ENCODE data around the gene GRM2.

- no peak for TF ChIP-seq CTCF (conservative IDR thresholded peaks at IDR 0.05)
- no peak for TF ChIP-seq EZH2 (IDR thresholded peaks at IDR 0.05; ENCODE audit: low read depth)
Measured at GRCh38 chr3:51686512-51687215, 20.2 kb upstream of the GRM2 start.

Data from PC-9 (cell line).